Measurements from ENCODE around the gene MCC. TPM values are rescaled to one million over a fixed set of nuclear protein-coding genes. Genes with fewer than 3 reads are reported as not detected.

MCC gene
- total RNA-seq, 2 experiments from 2014 or later, result 0.25 TPM; not detected in 1

DNA sequence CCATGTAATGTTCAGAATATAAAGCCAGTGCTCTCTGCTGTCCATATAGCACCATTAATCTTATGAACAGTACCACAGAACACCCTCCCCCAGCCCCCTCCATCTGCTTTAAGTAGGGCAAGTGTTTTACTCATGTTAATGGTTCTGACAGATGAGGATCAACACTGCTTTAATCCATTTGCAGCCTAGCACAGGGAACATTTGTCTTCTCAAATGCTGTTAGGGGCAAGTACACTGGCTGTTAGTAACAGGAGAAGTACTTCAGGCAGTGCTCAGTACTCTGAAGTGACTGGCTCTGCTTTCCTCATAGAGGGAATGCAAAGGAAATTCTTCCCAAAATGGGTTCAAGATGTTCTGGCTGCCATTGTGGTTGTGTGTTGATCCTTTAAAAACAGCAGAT, 309.1 kb downstream of the MCC start:
- ChIA-PET CTCF (ENCODE audit: unreplicated experiment) (no interaction called here), POLR2A (no interaction called here)
- H3K4me3 ChIP-seq (ENCODE audit: low read depth, low read length, poor library complexity, severe bottlenecking), result no peak overlapping the region
- intact Hi-C loops (cut with micrococcal nuclease; ENCODE audit: unreplicated experiment), result no loop called here
- H3K79me2 ChIP-seq (ENCODE audit: insufficient read depth, low read depth, low read length), result no peaks in the 10 kb centered on the region
- no peak overlapping the region for H3K27ac ChIP-seq (ENCODE audit: low read depth, low read length, poor library complexity, severe bottlenecking)
- no TSS peak for BruUV-seq (replicated peaks)
- no peaks in the 10 kb centered on the region for H3K9me2 ChIP-seq (ENCODE audit: insufficient read depth, low read length)
- H3K4me2 ChIP-seq (ENCODE audit: low read length), result no peak overlapping the region
- no peaks in the 10 kb centered on the region for H3K9me3 ChIP-seq (ENCODE audit: low read length)
- no peaks in the 10 kb centered on the region for H4K20me1 ChIP-seq (ENCODE audit: insufficient read depth, low read length)
- no peaks in the 10 kb centered on the region for H3K36me3 ChIP-seq (ENCODE audit: insufficient read depth, low read length)
- no peak for DNase-seq (ENCODE audit: low spot score)
- TF ChIP-seq, protein P1, sequence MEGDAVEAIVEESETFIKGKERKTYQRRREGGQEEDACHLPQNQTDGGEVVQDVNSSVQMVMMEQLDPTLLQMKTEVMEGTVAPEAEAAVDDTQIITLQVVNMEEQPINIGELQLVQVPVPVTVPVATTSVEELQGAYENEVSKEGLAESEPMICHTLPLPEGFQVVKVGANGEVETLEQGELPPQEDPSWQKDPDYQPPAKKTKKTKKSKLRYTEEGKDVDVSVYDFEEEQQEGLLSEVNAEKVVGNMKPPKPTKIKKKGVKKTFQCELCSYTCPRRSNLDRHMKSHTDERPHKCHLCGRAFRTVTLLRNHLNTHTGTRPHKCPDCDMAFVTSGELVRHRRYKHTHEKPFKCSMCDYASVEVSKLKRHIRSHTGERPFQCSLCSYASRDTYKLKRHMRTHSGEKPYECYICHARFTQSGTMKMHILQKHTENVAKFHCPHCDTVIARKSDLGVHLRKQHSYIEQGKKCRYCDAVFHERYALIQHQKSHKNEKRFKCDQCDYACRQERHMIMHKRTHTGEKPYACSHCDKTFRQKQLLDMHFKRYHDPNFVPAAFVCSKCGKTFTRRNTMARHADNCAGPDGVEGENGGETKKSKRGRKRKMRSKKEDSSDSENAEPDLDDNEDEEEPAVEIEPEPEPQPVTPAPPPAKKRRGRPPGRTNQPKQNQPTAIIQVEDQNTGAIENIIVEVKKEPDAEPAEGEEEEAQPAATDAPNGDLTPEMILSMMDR (conservative IDR thresholded peaks at IDR 0.05; ENCODE audit: low read length), result no peak
- TF ChIP-seq EZH2phosphoT487 (IDR thresholded peaks at IDR 0.05; ENCODE audit: borderline replicate concordance, low read depth, low read length), result no peak
- no peak overlapping the region for H2AFZ ChIP-seq (ENCODE audit: low read length)
- no peaks in the 10 kb centered on the region for H3K4me1 ChIP-seq (ENCODE audit: insufficient read depth, low read length, poor library complexity, severe bottlenecking)

DNA sequence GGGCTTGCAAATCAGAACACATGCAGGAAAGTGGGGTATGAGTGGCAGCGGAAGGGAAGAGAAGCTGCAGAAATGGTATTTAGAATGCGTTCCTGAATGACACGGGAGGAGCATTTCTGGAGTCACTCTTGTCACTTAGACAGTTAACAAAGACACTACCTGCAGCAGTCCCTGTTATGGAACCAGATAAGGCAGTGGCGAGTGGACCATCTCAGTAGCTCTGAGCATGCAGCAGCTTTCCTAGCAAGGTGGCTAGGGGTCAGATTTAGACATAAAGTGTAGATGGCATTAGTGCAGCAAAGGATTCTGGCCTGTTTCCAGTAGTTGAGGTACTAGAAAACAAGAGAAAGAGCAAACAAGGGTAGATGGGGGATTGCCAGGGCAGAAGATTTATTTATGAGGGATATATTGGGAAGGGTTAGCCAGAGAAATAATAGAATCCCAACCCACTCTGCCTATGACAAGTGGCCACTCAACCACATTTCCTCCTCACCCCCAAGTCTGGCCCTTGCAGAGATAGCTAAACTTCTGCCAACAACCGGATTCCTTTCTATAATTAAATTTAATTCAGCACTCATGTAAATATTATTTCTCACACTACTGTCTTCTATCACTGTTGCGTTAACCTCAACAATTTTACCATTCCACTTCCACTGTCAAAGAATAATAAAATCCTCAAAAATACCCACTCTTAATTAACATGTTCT, 310.0 kb downstream of the MCC start:
- Histone ChIP-seq H2AFZ (ENCODE audit: low read length) (no peak overlapping the region), H3K79me2 (ENCODE audit: insufficient read depth, low read depth, low read length) (no peaks in the 10 kb centered on the region), H4K20me1 (ENCODE audit: insufficient read depth, low read length) (no peaks in the 10 kb centered on the region), H3K9me3 (ENCODE audit: low read length) (no peaks in the 10 kb centered on the region), H3K4me2 (ENCODE audit: low read length) (no peak overlapping the region), H3K4me3 (ENCODE audit: low read depth, low read length, poor library complexity, severe bottlenecking) (no peak overlapping the region), H3K4me1 (ENCODE audit: insufficient read depth, low read length, poor library complexity, severe bottlenecking) (no peaks in the 10 kb centered on the region), H3K9me2 (ENCODE audit: insufficient read depth, low read length) (no peaks in the 10 kb centered on the region), H3K36me3 (ENCODE audit: insufficient read depth, low read length) (no peaks in the 10 kb centered on the region), H3K27ac (ENCODE audit: low read depth, low read length, poor library complexity, severe bottlenecking) (no peak overlapping the region)
- ChIA-PET CTCF (ENCODE audit: unreplicated experiment) (no interaction called here), POLR2A (interaction anchor here (0.6 kb wide), 1 partner anchor 84 kb away, joined by 3 read pairs; no protein-coding TSS in a partner anchor)
- no peak for TF ChIP-seq EZH2phosphoT487 (IDR thresholded peaks at IDR 0.05; ENCODE audit: borderline replicate concordance, low read depth, low read length)
- TF ChIP-seq, protein P1 (conservative IDR thresholded peaks at IDR 0.05; ENCODE audit: low read length), result no peak
- no peak for DNase-seq (ENCODE audit: low spot score)
- no TSS peak for BruUV-seq (replicated peaks)
- intact Hi-C loops (cut with micrococcal nuclease; ENCODE audit: unreplicated experiment), result no loop called here

GRCh38 chr5:113177225-113177624, 311.0 kb downstream of the MCC start:
- no peak for DNase-seq (ENCODE audit: low spot score)
- Histone ChIP-seq H3K4me3 (ENCODE audit: low read depth, low read length, poor library complexity, severe bottlenecking) (no peak overlapping the region), H3K27ac (ENCODE audit: low read depth, low read length, poor library complexity, severe bottlenecking) (no peak overlapping the region), H2AFZ (ENCODE audit: low read length) (no peak overlapping the region), H3K36me3 (ENCODE audit: insufficient read depth, low read length) (no peaks in the 10 kb centered on the region), H3K4me2 (ENCODE audit: low read length) (no peak overlapping the region), H3K9me2 (ENCODE audit: insufficient read depth, low read length) (no peaks in the 10 kb centered on the region), H3K4me1 (ENCODE audit: insufficient read depth, low read length, poor library complexity, severe bottlenecking) (no peaks in the 10 kb centered on the region), H3K79me2 (ENCODE audit: insufficient read depth, low read depth, low read length) (no peaks in the 10 kb centered on the region), H4K20me1 (ENCODE audit: insufficient read depth, low read length) (no peaks in the 10 kb centered on the region), H3K9me3 (ENCODE audit: low read length) (no peaks in the 10 kb centered on the region)
- intact Hi-C loops (cut with micrococcal nuclease; ENCODE audit: unreplicated experiment), result no loop called here
- TF ChIP-seq EZH2phosphoT487 (IDR thresholded peaks at IDR 0.05; ENCODE audit: borderline replicate concordance, low read depth, low read length), result no peak
- TF ChIP-seq, protein P1 (conservative IDR thresholded peaks at IDR 0.05; ENCODE audit: low read length), result no peak
- ChIA-PET POLR2A (interaction anchor here (0.7 kb wide), 1 partner anchor 1071 kb away, joined by 3 read pairs; no protein-coding TSS in a partner anchor), CTCF (ENCODE audit: unreplicated experiment) (no interaction called here)
- BruUV-seq (replicated peaks), result no TSS peak
